ENCODE results near the gene LRRC8E.

Gene LRRC8E

GRCh38 chr19:7868671-7869452, 19.4 kb upstream of the LRRC8E start:
- DNase-seq, result no peak

- DNase-seq, result no peak
These were observed 18.8 kb upstream of the LRRC8E start for GRCh38 chr19:7869453-7869909.

- no peak for DNase-seq
These were observed 18.3 kb upstream of the LRRC8E start for GRCh38 chr19:7869910-7870511.

- DNase-seq, result no peak
These were observed 17.5 kb upstream of the LRRC8E start for GRCh38 chr19:7870571-7871436.

- peak; percentile 52 for DNase-seq
These were observed 16.6 kb upstream of the LRRC8E start for GRCh38 chr19:7871437-7872305.

GRCh38 chr19:7872306-7873204, 15.8 kb upstream of the LRRC8E start:
- no peak for DNase-seq

GRCh38 chr19:7873304-7874075, 14.8 kb upstream of the LRRC8E start:
- no peak for DNase-seq

GRCh38 chr19:7874076-7874896, 14.0 kb upstream of the LRRC8E start, which contains the start of gene PRR36:
PRR36 (minus strand) TSS chr19:7874390; CDS start chr19:7873689, 701 bp downstream.
- peak; percentile 76 for DNase-seq

- no peak for DNase-seq
These were observed 13.4 kb upstream of the LRRC8E start for GRCh38 chr19:7874897-7875273.

- no peak for DNase-seq
These were observed 11.0 kb upstream of the LRRC8E start for GRCh38 chr19:7877249-7877836.

- no peak for DNase-seq
These were observed 9.1 kb upstream of the LRRC8E start for GRCh38 chr19:7879111-7879807.

GRCh38 chr19:7879836-7880235, 8.5 kb upstream of the LRRC8E start:
- no peak for DNase-seq

- DNase-seq, result no peak
These were observed 6.4 kb upstream of the LRRC8E start for GRCh38 chr19:7881910-7882309.

GRCh38 chr19:7883105-7883504, 5.2 kb upstream of the LRRC8E start:
- no peak for DNase-seq

- no peak for DNase-seq
These were observed 4.3 kb upstream of the LRRC8E start for GRCh38 chr19:7883796-7884570.

- no peak for DNase-seq
These were observed 2.5 kb upstream of the LRRC8E start for GRCh38 chr19:7885818-7886217.

- DNase-seq, result no peak
These were observed 734 bp upstream of the LRRC8E start for GRCh38 chr19:7887408-7888144.
